ENCODE data around the gene C2orf69. TPM values are rescaled to one million over a fixed set of nuclear protein-coding genes. Genes with fewer than 3 reads are reported as not detected.

Gene C2orf69, protein sequence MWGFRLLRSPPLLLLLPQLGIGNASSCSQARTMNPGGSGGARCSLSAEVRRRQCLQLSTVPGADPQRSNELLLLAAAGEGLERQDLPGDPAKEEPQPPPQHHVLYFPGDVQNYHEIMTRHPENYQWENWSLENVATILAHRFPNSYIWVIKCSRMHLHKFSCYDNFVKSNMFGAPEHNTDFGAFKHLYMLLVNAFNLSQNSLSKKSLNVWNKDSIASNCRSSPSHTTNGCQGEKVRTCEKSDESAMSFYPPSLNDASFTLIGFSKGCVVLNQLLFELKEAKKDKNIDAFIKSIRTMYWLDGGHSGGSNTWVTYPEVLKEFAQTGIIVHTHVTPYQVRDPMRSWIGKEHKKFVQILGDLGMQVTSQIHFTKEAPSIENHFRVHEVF
- total RNA-seq (11.5 TPM), polyA plus RNA-seq (ENCODE audit: insufficient read depth, low read depth, low replicate concordance) (4.9 TPM)
- long read RNA-seq, donor 1, partial matches to known transcripts: 0 of 1 reads
- long read RNA-seq, donor 1, other reads (novel, unspliced or antisense): 0 of 1 reads
- long read RNA-seq, donor 2, partial matches to known transcripts: 0 of 3 reads
- long read RNA-seq, donor 2, other reads (novel, unspliced or antisense): 0 of 3 reads
- long read RNA-seq, donor 3, transcript C2orf69-201 (2 exons, 3,728 nt): major isoform, 7 of 7 reads
- long read RNA-seq, donor 3, partial matches to known transcripts: 0 of 7 reads
- long read RNA-seq, donor 3, other reads (novel, unspliced or antisense): 0 of 7 reads
- long read RNA-seq, donor 4, partial matches to known transcripts: 0 of 2 reads
- long read RNA-seq, donor 4, other reads (novel, unspliced or antisense): 0 of 2 reads
- long read RNA-seq, donor 5, partial matches to known transcripts: 0 of 1 reads
- long read RNA-seq, donor 5, other reads (novel, unspliced or antisense): 0 of 1 reads
- long read RNA-seq, donor 6, partial matches to known transcripts: 0 of 1 reads
- long read RNA-seq, donor 6, other reads (novel, unspliced or antisense): 0 of 1 reads
- long read RNA-seq, donor 7, transcript C2orf69-201 (2 exons, 3,728 nt): major isoform, 24 of 24 reads
- long read RNA-seq, donor 7, partial matches to known transcripts: 0 of 24 reads
- long read RNA-seq, donor 7, other reads (novel, unspliced or antisense): 0 of 24 reads
- long read RNA-seq, donor 8, partial matches to known transcripts: 0 of 2 reads
- long read RNA-seq, donor 8, other reads (novel, unspliced or antisense): 0 of 2 reads
- long read RNA-seq, donor 9, partial matches to known transcripts: 0 of 2 reads
- long read RNA-seq, donor 9, other reads (novel, unspliced or antisense): 0 of 2 reads
- long read RNA-seq, donor 10, partial matches to known transcripts: 14 of 15 reads
- long read RNA-seq, donor 10, other reads (novel, unspliced or antisense): 0 of 15 reads

DNA sequence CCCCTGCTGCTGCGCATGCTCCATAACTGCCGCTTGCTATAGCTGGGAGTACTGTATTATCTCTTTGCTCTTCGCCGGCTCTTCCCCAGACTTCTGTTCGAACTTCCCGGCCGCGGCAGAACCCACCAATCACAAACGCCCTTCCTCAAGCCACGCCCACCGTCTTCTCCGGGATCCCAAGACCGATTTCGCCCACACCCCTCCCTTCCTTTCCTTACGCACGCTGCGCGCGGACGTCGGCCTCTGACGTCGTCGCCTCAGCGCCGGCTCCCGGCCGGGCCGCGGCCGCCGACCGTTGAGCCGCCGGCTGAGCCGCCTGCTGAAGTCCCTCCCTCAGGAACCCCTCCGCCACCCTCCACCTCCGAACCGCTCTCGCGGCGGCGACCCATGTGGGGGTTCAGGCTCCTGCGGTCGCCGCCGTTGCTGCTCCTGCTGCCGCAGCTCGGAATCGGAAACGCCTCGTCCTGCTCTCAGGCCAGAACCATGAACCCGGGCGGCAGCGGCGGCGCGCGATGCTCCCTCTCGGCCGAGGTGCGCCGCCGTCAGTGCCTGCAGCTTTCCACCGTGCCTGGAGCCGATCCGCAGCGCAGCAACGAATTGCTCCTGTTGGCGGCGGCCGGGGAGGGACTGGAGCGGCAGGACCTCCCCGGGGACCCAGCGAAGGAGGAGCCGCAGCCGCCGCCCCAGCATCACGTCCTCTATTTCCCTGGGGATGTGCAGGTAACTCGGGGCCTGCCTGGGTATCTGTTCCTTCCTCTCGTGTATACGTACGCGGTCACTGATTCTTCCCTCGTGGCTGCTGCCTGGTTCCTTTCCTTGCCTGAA, at the start of gene C2orf69:
Gene C2orf69, plus strand, starts transcription at position 242 of the 825 bp plus-strand sequence. Its CDS starts 146 bp downstream, at position 388.
- no peaks in the 10 kb centered on the region for H3K27me3 ChIP-seq (ENCODE audit: control insufficient read depth, insufficient read depth, low read length)
- peak within 1 kb of the TSS; percentile 85 to 98 for H3K27ac ChIP-seq (ENCODE audit: low read depth in 2 of 2, low read length in 2 of 2)
- H3K4me1 ChIP-seq (ENCODE audit: control insufficient read depth in 2 of 3, insufficient read depth in 2 of 3, low read depth in 1 of 3, low read length in 3 of 3): peaks cover 3 to 6% (median 4%) of the 10 kb centered on the region in 3 donors
- FAIRE-seq (no peak), DNase-seq (peak; percentile 98 to 99 (median 98))
- H3K9ac ChIP-seq (ENCODE audit: low read length in 3 of 3): peak within 1 kb of the TSS; percentile 90 to 98 (median 92)
- intact Hi-C loops (cut with DNase I): no loop called here
- TF ChIP-seq CTCF (IDR thresholded peaks at IDR 0.05; ENCODE audit: borderline replicate concordance, extremely low read depth, insufficient read depth): no peak
- peak within 1 kb of the TSS; percentile 94 to 98 (median 94) for H3K4me3 ChIP-seq (ENCODE audit: low read length in 3 of 3)
- no peaks in the 10 kb centered on the region for H3K36me3 ChIP-seq (ENCODE audit: control insufficient read depth in 2 of 3, insufficient read depth in 3 of 3, low read length in 3 of 3)
- no peaks in the 10 kb centered on the region for H3K9me3 ChIP-seq (ENCODE audit: control insufficient read depth in 2 of 3, insufficient read depth in 1 of 3, low read length in 3 of 3)

- DNase-seq (no peak), FAIRE-seq (no peak)
- H3K9me3 ChIP-seq (ENCODE audit: control insufficient read depth in 2 of 3, insufficient read depth in 1 of 3, low read length in 3 of 3): no peaks in the 10 kb centered on the region
- no peak overlapping the region for H3K9ac ChIP-seq (ENCODE audit: low read length in 3 of 3)
- no peaks in the 10 kb centered on the region for H3K27me3 ChIP-seq (ENCODE audit: control insufficient read depth, insufficient read depth, low read length)
- TF ChIP-seq CTCF (IDR thresholded peaks at IDR 0.05; ENCODE audit: borderline replicate concordance, extremely low read depth, insufficient read depth): no peak
- no peaks in the 10 kb centered on the region for H3K4me1 ChIP-seq (ENCODE audit: control insufficient read depth in 2 of 3, insufficient read depth in 2 of 3, low read depth in 1 of 3, low read length in 3 of 3)
- intact Hi-C loops (cut with DNase I): no loop called here
- H3K4me3 ChIP-seq (ENCODE audit: low read length in 3 of 3): no peak overlapping the region
- H3K27ac ChIP-seq (ENCODE audit: low read depth in 2 of 2, low read length in 2 of 2): no peak overlapping the region
- no peaks in the 10 kb centered on the region for H3K36me3 ChIP-seq (ENCODE audit: control insufficient read depth in 2 of 3, insufficient read depth in 3 of 3, low read length in 3 of 3)
Measured at GRCh38 chr2:199862788-199863187, 48.3 kb upstream of the C2orf69 start.

DNA sequence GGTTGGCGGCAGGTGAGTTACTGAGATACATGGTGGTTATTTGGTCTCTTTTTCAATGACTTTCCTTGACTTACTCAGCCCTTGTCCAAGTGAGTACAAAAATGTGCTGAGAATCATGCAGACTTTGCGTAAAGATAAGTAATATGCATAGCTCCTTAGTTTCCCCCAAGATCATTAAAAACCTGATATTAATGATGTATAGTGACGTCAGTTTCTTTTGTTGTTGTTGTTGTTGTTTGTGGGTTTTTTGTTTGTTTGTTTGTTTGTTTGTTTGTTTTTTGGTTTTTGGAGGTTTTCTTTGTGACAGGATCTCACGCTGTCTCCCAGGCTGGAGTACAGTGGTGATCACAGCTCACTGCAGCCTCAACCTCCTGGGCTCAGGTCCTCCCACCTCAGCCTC, 45.2 kb upstream of the C2orf69 start:
- no peaks in the 10 kb centered on the region for H3K9me3 ChIP-seq (ENCODE audit: control insufficient read depth in 2 of 3, insufficient read depth in 1 of 3, low read length in 3 of 3)
- H3K27me3 ChIP-seq (ENCODE audit: control insufficient read depth, insufficient read depth, low read length): no peaks in the 10 kb centered on the region
- no peak overlapping the region for H3K27ac ChIP-seq (ENCODE audit: low read depth in 2 of 2, low read length in 2 of 2)
- no peak for TF ChIP-seq CTCF (IDR thresholded peaks at IDR 0.05; ENCODE audit: borderline replicate concordance, extremely low read depth, insufficient read depth)
- DNase-seq: no peak
- no peak overlapping the region for H3K9ac ChIP-seq (ENCODE audit: low read length in 3 of 3)
- FAIRE-seq: no peak
- intact Hi-C loops (cut with DNase I): no loop called here
- H3K4me1 ChIP-seq (ENCODE audit: control insufficient read depth in 2 of 3, insufficient read depth in 2 of 3, low read depth in 1 of 3, low read length in 3 of 3): no peaks in the 10 kb centered on the region
- no peaks in the 10 kb centered on the region for H3K36me3 ChIP-seq (ENCODE audit: control insufficient read depth in 2 of 3, insufficient read depth in 3 of 3, low read length in 3 of 3)
- no peak overlapping the region for H3K4me3 ChIP-seq (ENCODE audit: low read length in 3 of 3)
